GM10266 (cell line): ENCODE results near the gene TCF25.

Experiments
- DNase-seq: peaks from one replicate; pipeline ENCODE4 v3.0.0; 2012; ENCODE audit errors: extremely low spot score
- TF ChIP-seq, protein P1 (sequence below): IDR thresholded peaks from 2 replicates; pipeline ENCODE4 v1.5.1; 2012; ENCODE audit warnings: mild to moderate bottlenecking, low read depth; ENCODE audit not compliant: control insufficient read depth, insufficient read depth; ENCODE audit errors: missing control alignments

The TCF25 gene

DNA sequence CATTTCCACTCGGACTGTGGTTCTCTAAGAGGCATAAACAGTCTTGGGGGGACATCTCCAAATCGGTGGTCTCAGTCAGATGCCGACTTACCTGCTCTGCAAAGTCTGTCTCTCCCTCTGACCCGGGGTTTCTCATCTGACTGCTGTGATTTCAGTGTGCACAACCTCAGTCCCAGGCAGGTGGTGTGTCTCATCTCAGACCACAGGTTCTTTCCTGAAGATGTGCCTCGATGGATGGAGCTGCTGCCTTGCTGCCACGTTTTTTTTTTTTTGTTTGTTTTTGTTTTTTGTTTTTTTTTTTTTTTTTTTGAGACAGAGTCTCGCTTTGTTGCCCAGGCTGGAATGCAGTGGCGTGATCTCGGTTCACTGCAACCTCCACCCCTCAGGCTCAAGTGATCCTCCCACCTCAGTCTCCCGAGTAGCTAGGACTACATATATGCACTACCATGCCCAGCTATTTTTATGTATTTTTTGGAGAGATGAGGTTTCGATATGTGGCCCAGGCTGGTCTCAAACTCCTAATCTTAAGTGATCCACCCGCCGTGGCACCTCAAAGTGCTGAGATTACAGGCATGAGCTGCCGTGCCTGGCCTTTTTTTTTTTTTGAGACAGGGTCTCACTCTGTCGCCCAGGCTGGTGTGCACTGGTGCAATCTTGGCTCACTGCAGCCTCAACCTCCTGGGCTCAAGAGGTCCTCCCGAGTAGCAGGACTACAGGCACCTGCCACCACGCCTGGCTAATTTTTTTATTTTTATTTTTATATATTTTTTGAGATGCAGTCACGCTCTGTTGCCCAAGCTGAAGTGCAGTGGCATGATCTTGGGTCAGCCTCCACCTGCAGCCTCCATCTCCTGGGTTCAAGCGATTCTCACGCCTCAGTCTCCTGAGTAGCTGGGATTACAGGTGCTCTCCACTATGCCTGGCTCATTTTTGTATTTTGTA is 29.7 kb upstream of the TCF25 start:
- TF ChIP-seq, protein P1, sequence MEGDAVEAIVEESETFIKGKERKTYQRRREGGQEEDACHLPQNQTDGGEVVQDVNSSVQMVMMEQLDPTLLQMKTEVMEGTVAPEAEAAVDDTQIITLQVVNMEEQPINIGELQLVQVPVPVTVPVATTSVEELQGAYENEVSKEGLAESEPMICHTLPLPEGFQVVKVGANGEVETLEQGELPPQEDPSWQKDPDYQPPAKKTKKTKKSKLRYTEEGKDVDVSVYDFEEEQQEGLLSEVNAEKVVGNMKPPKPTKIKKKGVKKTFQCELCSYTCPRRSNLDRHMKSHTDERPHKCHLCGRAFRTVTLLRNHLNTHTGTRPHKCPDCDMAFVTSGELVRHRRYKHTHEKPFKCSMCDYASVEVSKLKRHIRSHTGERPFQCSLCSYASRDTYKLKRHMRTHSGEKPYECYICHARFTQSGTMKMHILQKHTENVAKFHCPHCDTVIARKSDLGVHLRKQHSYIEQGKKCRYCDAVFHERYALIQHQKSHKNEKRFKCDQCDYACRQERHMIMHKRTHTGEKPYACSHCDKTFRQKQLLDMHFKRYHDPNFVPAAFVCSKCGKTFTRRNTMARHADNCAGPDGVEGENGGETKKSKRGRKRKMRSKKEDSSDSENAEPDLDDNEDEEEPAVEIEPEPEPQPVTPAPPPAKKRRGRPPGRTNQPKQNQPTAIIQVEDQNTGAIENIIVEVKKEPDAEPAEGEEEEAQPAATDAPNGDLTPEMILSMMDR, result no peak
- no peak for DNase-seq

- DNase-seq, result no peak
- TF ChIP-seq, protein P1, result no peak
These were observed 28.6 kb upstream of the TCF25 start for GRCh38 chr16:89844739-89845339.

DNA sequence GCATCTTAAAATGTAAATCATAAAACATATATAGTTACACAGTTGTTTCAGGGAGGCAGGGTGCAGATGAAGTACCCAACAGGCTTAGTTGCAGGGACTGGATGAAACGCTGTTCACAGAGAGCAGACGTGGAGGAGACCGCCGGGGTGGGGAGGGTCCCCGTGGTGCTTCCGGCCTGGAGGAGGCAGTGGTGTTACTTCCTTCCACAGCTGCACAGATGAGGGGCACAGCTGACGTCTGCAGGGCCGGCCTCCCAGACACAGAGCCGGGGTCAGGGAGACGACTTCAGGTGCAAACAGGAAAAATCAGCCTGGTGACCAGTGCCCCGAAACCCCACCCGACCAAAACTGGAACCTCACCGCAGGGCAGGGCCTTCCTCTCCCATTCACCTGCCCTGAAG is 28.0 kb upstream of the TCF25 start:
- TF ChIP-seq, protein P1, result no peak
- no peak for DNase-seq

DNA sequence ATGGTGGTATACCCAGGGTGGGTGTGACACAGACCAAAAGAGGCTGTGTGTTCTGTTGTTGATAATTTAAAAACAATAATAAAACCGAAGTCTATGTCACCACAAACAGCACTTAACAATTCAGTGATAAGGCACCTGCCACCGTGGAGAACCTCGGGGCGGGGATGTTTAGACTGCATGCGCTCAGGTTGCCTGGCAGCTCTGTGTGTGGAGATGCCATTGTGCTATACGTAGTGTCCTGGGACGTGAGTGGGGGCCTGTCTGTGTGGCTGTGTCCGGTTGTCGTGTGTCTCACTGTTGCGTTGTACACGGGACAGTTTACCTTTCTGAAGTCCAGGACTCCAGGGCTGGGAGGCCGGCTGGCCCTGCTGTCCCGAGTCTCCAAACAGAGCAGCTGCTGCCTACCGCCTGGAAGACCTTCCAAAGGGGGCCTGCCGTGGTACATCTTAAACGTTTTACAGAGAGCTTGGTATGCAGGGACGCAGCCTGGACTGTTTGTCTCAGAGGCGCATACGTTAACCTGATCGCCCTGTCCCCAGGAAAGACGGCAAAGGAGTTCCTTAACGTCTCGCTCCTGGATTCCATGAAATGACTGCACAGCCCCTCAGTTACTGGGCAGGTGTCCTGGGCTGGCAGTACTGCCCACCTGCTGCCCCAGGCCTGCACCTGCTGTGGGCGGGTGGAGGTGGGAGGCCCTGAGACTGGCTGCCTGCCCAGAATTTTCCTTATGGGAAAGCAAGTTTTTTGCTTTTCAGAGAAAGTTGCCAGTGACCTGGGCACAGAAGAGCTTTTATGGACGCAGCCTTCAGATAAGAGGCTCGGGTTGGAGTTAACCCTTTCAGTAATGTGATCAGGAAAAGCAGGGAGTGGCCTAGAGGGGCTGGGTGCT is 26.1 kb upstream of the TCF25 start:
- TF ChIP-seq, protein P1, result no peak
- no peak for DNase-seq

GRCh38 chr16:89847940-89848297 is 25.5 kb upstream of the TCF25 start:
- TF ChIP-seq, protein P1, result no peak
- DNase-seq, result no peak

DNA sequence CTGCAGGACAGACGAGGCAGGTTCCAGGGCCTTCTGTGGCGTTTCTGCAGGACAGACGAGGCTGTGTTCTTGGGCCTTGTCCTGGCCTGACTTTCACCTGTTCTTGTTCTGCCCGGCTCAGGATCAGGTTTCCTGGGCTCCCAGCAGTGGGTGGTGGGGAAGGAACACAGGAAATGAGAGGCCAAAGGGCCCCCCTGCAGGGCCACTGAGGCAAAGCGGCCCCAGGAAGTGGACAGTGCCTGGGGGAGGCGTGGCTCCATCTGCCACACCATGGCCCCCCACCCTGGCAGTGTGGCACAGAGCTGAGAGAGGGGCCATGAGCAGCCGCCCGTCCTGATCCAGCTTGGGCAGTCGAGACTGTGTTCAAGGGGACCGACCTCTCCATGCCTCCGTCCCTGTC is 24.4 kb upstream of the TCF25 start:
- DNase-seq, result no peak
- TF ChIP-seq, protein P1, result no peak
